Endothelial cell of umbilical vein (primary cell): ENCODE results near the gene PSD2.

Experiments used
- CTCF ChIP-seq, 2 donors: IDR thresholded peaks; 1 replicate in 1 of 2; 2 replicates in 1 of 2; pipeline ENCODE4 v1.5.1; 2011; ENCODE audit warnings: low read length in 2 of 2, mild to moderate bottlenecking in 2 of 2, moderate library complexity in 2 of 2, control low read depth in 1 of 2, inconsistent platforms in 1 of 2, low read depth in 1 of 2; ENCODE audit not compliant: insufficient read depth in 1 of 2; ENCODE audit errors: extremely low read depth in 1 of 2
- EZH2 ChIP-seq: IDR thresholded peaks from 2 replicates; pipeline ENCODE4 v1.6.1; 2012; ENCODE audit warnings: borderline replicate concordance, low read depth, mild to moderate bottlenecking, moderate library complexity, low read length, inconsistent platforms; ENCODE audit not compliant: severe bottlenecking
- FOS ChIP-seq: IDR thresholded peaks from 2 replicates; pipeline ENCODE4 v1.6.1; 2011; ENCODE audit warnings: mild to moderate bottlenecking, low read length, moderate library complexity, borderline replicate concordance; ENCODE audit not compliant: insufficient read depth
- GATA2 ChIP-seq: IDR thresholded peaks from 2 replicates; pipeline ENCODE4 v1.7.0; 2011; ENCODE audit warnings: low read depth, mild to moderate bottlenecking, moderate library complexity, mixed read lengths, low read length; ENCODE audit not compliant: insufficient read length, insufficient read depth
- JUN ChIP-seq: IDR thresholded peaks from 2 replicates; pipeline ENCODE4 v1.6.1; 2011; ENCODE audit warnings: borderline replicate concordance, low read depth; ENCODE audit not compliant: insufficient read length, insufficient read depth
- MAX ChIP-seq: IDR thresholded peaks from 2 replicates; pipeline ENCODE4 v1.6.1; 2011; ENCODE audit not compliant: insufficient read depth, insufficient read length
- MYC ChIP-seq: IDR thresholded peaks from one replicate; pipeline ENCODE4 v1.6.1; 2011; ENCODE audit warnings: mild to moderate bottlenecking, low read depth, low read length
- POLR2A ChIP-seq: IDR thresholded peaks from 2 replicates; pipeline ENCODE4 v1.6.1; 2012; ENCODE audit warnings: low read depth, mild to moderate bottlenecking, control low read depth, low read length
- POLR2AphosphoS5 ChIP-seq: IDR thresholded peaks from 2 replicates; pipeline ENCODE4 v1.6.1; 2012; ENCODE audit warnings: low read depth, mild to moderate bottlenecking, control low read depth, low read length, moderate library complexity; ENCODE audit not compliant: insufficient read depth

GRCh38 chr5:139792218-139792617, 3.4 kb upstream of the PSD2 start:
- TF ChIP-seq CTCF (IDR thresholded peaks at IDR 0.05; ENCODE audit: extremely low read depth in 1 of 2, insufficient read depth in 1 of 2, low read depth in 1 of 2, low read length in 2 of 2), result no peak
- no peak for TF ChIP-seq MAX
- no peak for TF ChIP-seq POLR2AphosphoS5
- no peak for TF ChIP-seq JUN
- TF ChIP-seq EZH2, result no peak
- TF ChIP-seq POLR2A, result no peak
- no peak for TF ChIP-seq FOS
- no peak for TF ChIP-seq GATA2
- TF ChIP-seq MYC, result no peak
